Measurements from ENCODE around the gene ARHGEF6.

DNA sequence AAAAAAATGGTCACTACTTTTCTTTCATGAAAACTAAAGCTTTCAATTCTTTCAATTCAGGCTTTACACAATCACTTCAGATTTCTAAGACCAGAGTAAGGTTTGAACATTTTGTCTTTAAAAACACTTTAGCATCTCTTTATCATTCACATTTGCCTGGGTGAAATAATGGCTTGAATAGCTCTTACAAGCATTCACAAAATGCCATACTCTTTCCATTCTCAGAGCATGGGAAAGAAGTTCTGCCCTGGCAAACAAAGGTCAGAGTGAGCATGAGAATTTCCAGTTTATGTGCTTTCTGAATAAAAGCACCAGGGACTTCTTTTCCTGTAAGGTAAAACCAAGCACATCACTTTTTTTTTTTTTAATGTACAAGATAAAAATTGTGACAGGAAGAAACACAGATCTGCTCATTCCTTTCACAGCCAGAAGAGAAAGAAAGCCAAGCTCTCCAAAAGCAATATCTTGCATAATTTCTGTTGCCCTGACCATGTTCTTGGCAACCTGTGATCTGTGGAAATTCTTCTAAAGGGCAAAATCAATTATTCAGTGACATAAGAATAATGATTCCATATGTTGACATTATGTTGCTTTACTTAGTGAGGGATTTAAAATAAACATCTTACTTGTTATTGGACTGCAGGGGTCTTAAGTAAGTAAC, 68.0 kb downstream of the ARHGEF6 start:
- TF ChIP-seq, protein P1, sequence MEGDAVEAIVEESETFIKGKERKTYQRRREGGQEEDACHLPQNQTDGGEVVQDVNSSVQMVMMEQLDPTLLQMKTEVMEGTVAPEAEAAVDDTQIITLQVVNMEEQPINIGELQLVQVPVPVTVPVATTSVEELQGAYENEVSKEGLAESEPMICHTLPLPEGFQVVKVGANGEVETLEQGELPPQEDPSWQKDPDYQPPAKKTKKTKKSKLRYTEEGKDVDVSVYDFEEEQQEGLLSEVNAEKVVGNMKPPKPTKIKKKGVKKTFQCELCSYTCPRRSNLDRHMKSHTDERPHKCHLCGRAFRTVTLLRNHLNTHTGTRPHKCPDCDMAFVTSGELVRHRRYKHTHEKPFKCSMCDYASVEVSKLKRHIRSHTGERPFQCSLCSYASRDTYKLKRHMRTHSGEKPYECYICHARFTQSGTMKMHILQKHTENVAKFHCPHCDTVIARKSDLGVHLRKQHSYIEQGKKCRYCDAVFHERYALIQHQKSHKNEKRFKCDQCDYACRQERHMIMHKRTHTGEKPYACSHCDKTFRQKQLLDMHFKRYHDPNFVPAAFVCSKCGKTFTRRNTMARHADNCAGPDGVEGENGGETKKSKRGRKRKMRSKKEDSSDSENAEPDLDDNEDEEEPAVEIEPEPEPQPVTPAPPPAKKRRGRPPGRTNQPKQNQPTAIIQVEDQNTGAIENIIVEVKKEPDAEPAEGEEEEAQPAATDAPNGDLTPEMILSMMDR (conservative IDR thresholded peaks at IDR 0.05 in 1 of 2, IDR thresholded peaks at IDR 0.05 in 1 of 2; ENCODE audit: extremely low read depth in 1 of 2, insufficient read depth in 1 of 2, low read depth in 1 of 2, low read length in 2 of 2) = no peak
- TF ChIP-seq EZH2 (IDR thresholded peaks at IDR 0.05; ENCODE audit: borderline replicate concordance, low read length) = no peak

Measured in mammary epithelial cell (primary cell).